ENCODE data around the gene LRRK1. TPM values are rescaled to one million over a fixed set of nuclear protein-coding genes. Genes with fewer than 3 reads are reported as not detected.

Gene LRRK1
- polyA plus RNA-seq, 1 of the 3 experiments (the other 2 are of a cell fraction) = 6.9 TPM

- Histone ChIP-seq H4K20me1 (ENCODE audit: insufficient read depth) (no peaks in the 10 kb centered on the region), H3K79me2 (ENCODE audit: insufficient read depth) (no peaks in the 10 kb centered on the region), H3K27me3 (ENCODE audit: insufficient read depth) (no peaks in the 10 kb centered on the region), H3K4me1 (ENCODE audit: control insufficient read depth in 1 of 2, insufficient read depth in 2 of 2, low read depth in 1 of 2, low read length in 1 of 2) (no peaks in the 10 kb centered on the region), H3K9me2 (no peaks in the 10 kb centered on the region), H3K9me3 (no peaks in the 10 kb centered on the region), H3K4me3 (ENCODE audit: low read depth in 2 of 2, low read length in 1 of 2) (no peak overlapping the region), H2AFZ (ENCODE audit: low read depth) (no peak overlapping the region), H3F3A (replicated peaks; ENCODE audit: insufficient read depth) (no peaks in the 10 kb centered on the region), H3K9ac (no peak overlapping the region), H3K36me3 (replicated peaks in 1 of 2; ENCODE audit: control insufficient read depth in 1 of 2, insufficient read depth in 2 of 2, low read length in 1 of 2) (peaks cover 0 to 6% of the 10 kb centered on the region in 2 experiments), H3K4me2 (no peak overlapping the region), H3K27ac (ENCODE audit: low read depth in 2 of 2, low read length in 1 of 2) (no peak overlapping the region)
- 87% methylated on average over 11 of the region's 11 CpGs for WGBS (ENCODE audit: low lambda C conversion rate)
- DNase-seq = no peak
- TF ChIP-seq TAF1 (IDR thresholded peaks at IDR 0.05; ENCODE audit: borderline replicate concordance, low read depth, low read length) (no peak), RCOR1 (IDR thresholded peaks at IDR 0.05; ENCODE audit: low read length) (no peak), YY1 (IDR thresholded peaks at IDR 0.05; ENCODE audit: low read depth) (no peak), NRF1 (IDR thresholded peaks at IDR 0.05; ENCODE audit: low read depth, low read length) (no peak), MAX (IDR thresholded peaks at IDR 0.05; ENCODE audit: low read depth) (no peak), FOXM1 (IDR thresholded peaks at IDR 0.05; ENCODE audit: low read depth) (no peak), GATA2 (CRISPR knock-in tag; IDR thresholded peaks at IDR 0.05) (no peak), FOSL2 (IDR thresholded peaks at IDR 0.05; ENCODE audit: borderline replicate concordance, low read depth) (no peak), PBX3 (IDR thresholded peaks at IDR 0.05) (no peak), GABPA (IDR thresholded peaks at IDR 0.05; ENCODE audit: low read depth) (no peak), MEF2A (IDR thresholded peaks at IDR 0.05; ENCODE audit: borderline replicate concordance, low read depth) (no peak), SMC3 (IDR thresholded peaks at IDR 0.05; ENCODE audit: low read depth, low read length) (no peak), FOXJ3 (CRISPR knock-in tag; IDR thresholded peaks at IDR 0.05) (no peak)
- TF ChIP-seq, protein P1, sequence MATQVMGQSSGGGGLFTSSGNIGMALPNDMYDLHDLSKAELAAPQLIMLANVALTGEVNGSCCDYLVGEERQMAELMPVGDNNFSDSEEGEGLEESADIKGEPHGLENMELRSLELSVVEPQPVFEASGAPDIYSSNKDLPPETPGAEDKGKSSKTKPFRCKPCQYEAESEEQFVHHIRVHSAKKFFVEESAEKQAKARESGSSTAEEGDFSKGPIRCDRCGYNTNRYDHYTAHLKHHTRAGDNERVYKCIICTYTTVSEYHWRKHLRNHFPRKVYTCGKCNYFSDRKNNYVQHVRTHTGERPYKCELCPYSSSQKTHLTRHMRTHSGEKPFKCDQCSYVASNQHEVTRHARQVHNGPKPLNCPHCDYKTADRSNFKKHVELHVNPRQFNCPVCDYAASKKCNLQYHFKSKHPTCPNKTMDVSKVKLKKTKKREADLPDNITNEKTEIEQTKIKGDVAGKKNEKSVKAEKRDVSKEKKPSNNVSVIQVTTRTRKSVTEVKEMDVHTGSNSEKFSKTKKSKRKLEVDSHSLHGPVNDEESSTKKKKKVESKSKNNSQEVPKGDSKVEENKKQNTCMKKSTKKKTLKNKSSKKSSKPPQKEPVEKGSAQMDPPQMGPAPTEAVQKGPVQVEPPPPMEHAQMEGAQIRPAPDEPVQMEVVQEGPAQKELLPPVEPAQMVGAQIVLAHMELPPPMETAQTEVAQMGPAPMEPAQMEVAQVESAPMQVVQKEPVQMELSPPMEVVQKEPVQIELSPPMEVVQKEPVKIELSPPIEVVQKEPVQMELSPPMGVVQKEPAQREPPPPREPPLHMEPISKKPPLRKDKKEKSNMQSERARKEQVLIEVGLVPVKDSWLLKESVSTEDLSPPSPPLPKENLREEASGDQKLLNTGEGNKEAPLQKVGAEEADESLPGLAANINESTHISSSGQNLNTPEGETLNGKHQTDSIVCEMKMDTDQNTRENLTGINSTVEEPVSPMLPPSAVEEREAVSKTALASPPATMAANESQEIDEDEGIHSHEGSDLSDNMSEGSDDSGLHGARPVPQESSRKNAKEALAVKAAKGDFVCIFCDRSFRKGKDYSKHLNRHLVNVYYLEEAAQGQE (IDR thresholded peaks at IDR 0.05; ENCODE audit: low read depth, low read length) = no peak
- TF ChIP-seq, protein P2, sequence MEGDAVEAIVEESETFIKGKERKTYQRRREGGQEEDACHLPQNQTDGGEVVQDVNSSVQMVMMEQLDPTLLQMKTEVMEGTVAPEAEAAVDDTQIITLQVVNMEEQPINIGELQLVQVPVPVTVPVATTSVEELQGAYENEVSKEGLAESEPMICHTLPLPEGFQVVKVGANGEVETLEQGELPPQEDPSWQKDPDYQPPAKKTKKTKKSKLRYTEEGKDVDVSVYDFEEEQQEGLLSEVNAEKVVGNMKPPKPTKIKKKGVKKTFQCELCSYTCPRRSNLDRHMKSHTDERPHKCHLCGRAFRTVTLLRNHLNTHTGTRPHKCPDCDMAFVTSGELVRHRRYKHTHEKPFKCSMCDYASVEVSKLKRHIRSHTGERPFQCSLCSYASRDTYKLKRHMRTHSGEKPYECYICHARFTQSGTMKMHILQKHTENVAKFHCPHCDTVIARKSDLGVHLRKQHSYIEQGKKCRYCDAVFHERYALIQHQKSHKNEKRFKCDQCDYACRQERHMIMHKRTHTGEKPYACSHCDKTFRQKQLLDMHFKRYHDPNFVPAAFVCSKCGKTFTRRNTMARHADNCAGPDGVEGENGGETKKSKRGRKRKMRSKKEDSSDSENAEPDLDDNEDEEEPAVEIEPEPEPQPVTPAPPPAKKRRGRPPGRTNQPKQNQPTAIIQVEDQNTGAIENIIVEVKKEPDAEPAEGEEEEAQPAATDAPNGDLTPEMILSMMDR (IDR thresholded peaks at IDR 0.05) = no peak
- CTCF ChIA-PET = interaction anchor here (1.0 to 1.7 kb wide), 6 partner anchors 9 to 234 kb away, joined by 3 to 14 read pairs (median 6); partner anchors contain the start of gene CHSY1
- POLR2A ChIA-PET = no interaction called here
Measured at GRCh38 chr15:101024073-101024695, 105.0 kb downstream of the LRRK1 start.
